NCI-H510A treated with DMSO at 0.1 percent for 48 hours (cell line): Measurements from ENCODE around the gene CERS3.

Experiments used
- DNase-seq: peaks from one replicate; lab custom pipeline; 2025; lab: John Stamatoyannopoulos, UW

CERS3 gene

DNA sequence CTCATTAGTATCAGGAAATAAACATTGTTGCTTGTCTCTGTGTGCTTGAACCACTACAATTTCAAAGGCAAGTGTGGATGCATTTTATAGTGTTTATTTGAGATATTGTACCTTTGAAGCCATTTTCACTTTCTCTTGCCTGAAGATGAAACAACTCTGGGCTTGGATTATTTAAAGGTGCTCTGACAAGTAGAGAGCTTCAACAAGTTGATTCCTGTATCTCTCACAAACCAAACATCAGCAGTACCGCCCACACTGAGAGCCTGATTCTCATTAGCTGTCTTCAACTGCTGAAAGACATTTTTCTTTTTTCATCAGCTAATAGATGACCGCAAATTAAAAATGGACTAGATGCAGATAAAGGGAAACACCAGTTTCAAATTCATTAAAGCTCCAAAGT is 806 bp upstream of the CERS3 start:
- no peak for DNase-seq

DNA sequence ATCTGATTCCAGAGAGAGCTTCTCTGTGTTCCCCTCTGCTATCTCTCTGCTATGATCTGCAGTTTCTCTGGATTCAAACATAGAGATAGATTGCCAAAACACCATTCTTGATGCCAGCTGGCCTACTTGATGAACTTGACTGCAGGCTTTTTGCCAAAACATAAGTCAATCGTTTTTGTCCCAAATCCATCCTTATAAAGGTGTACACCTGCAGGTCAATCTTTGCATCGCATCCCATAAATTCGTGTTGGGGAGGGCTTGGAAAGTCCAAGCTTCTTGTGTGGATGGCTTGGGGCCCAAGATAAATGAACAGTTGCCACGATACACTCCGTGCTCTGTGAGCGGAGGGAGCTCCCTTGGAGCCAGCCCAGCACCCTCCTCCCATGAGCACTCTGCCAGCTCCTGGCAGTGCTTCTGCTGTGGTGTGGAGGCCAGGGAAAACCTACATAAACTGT is 2.7 kb downstream of the CERS3 start:
- no peak for DNase-seq

DNA sequence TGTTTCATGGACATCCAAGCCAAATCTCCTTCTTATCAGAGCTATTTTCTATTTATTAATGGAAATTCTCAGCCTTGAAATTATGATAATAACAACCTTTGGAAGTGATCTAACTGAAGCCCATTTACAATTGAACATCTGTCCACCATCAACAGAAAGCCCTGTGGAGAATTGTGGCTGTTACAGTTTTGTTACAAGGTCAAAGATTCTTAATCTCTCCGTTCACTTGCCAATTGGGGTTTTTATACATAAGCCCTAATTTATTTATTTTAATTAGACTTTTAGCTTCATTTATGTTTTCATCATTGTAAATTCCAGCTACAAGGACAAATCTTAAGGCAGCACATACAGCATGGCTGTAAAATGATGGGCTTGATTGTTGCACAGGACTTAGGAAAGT is 3.3 kb downstream of the CERS3 start:
- DNase-seq: no peak

DNA sequence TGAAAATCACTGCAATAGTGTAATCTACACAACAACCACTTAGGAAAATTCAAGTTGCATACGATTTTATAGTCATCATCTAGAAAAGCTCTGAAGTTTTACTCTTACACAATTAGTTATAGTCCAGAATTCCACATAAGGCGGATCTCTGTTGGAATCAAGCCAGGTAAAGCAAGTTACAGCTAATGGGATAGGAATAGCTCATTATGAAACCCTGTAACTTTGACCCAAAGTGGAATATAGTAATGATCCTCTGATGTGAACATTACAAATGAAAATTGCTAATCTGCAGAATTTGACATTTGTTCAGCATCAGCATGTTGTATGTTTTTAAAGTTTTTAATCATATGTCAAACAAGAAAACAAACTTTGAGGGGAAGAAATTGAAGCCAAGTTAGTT is 4.4 kb downstream of the CERS3 start:
- no peak for DNase-seq

DNA sequence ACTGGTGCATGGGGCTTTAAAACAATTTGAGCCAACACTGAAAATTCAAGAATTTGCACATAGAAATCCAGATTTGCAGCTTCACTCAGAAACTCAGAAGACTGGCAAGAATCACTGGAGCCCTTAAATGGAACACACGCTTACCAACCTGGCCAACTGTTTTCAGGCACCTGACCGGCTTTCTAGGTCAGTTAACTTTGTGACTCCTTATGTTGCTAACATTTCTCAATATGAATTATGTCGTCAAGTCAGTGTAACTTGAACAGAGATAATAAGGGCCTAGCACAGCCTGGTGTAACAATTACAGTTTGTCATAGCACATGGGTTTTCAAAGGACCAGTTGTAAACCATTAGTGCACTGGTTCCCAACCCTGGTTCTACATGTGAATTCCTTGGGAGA is 6.8 kb downstream of the CERS3 start:
- no peak for DNase-seq

DNA sequence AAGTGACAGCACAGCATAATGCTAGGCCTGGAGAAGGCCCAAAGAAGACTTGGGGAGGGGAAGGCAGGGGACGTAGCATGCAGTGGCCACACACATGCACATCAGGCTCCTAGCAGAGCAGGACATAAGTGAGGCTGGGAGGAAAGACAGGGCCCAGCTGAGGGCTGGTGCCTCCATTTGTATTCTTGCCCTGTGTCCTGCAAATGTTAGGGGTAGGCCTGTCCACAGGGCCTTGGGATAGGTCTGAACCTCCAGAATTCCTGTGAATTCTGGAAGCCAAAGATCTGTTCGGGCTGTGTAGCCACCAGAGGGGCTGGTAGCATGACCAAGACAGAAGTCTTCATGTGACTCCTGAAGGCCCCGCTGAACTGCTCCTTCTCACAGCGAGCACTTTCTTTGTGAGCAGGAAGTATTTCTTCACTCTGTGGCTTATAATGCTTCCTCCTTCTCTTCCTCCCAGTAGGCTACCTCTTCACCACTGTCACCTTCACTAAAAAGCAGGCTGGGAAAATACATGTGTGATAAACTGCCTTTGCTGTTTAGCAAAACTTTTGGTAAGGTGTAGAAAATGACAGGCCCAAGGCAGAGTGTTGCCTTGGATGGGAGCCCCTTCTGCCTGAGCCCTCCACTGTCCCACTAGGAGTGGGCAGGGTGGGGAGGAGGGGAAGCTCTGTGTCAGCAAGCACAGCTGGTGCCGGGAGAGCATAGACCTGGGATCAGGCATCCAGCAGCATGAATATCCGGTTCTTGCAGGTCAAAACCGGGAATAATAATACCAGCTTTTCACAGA is 8.4 kb downstream of the CERS3 start:
- no peak for DNase-seq

DNA sequence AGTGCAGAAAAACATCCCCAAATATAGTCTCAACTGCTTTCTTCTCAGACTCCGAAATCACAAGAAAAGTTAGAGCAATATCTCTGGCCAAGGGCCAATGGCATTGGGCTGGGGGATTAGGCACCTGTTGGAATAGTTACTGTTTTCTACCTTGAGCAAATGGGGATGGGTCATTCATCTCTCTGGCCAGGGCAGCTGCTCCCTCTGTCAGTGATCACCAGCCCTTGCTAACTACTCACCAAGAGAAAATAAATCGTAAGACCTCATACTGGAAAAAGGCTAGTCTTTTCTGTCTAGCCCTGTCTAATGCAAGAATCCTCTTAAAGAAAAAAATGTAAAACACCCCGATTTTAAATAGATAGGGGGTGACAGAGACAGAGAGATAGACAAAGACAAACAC is 10.9 kb downstream of the CERS3 start:
- DNase-seq: no peak

DNA sequence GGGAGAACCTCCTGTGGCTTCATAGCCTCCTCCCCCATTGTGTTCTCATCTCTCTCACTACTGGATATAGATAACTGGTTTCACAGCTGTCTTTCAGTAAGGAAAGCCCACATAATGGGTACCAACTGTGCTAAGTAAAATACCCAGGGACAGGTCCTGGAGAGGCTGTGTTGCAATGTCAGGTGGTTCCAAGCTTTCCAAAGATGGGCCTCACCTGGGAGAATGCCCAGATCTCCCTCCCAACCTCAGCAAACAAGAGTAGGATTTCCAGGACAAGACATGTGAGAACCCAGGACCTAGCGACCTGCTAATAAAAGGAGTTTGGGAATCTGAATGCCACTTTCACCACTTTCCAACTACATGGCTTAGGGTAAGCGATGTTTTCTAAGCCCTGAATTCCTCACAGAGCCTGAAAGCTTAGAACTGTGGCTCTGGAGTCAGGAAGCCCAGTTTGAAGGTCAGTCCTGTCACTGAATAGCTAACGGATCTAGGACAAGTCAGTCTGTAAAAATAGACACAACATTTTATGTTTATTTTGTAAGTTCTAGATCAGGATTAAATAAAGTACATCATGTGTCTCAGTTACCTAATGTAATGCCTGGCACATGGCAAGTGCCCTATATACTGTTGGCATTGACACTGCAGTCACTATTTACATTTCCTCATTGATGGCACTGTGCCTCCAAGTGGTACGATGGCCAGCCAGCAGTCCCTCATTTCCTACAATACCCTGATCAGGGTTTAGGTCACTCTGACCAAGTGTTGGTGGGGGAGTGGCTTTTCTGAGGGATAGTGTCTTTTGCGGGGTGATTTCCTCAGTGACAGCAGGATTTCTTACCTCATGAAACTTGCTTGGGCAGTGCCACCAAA is 11.9 kb downstream of the CERS3 start:
- no peak for DNase-seq

DNA sequence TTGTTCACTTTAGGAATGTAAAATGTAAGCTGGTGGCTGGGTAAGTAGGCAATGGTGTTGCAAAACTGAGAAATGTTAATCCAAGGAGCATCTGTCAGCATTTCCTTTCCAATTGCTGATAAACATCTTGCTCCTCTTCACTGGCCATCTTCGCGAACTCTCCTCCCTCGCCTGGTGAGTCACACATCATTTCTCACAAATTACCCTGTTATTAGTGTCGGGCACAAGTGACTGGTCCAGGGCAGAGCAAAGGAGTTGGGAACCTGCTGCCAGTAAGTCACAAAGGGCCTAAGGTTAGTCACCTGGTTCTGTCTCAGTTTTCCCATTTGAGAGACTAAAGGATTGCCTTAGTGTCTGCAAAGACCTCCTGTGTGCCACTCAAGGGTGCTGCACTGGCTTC is 13.0 kb downstream of the CERS3 start:
- DNase-seq: no peak

DNA sequence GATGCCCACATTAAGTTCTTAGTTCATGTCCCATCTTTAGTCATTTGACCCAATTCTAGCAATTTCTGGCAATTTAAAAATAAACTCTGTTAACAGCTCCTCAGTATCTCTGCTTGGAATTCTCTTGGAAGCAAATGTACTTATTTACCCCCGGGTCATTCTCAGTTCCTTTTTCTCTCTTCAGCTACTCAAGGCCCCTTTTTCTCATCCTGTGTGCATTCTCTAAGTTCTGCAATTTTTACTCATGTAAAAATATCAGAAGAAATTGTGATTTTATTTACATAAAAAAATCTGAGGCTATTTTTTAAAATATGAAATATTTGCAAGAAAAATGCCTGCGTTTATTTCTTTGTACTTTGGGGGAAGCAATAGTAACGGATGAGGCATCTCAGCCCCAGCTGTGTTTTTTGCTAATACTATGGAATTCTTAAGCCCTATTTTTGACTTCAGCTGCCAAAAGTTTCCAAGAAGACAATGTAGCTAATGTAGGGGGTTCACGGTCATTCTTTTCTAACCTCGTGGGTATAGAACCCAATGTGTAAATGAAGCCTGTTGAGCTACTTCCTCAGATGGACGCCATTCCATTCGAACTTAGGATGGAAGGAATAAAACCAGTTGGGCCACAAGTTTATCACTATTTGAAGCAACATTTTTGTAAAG is 20.0 kb downstream of the CERS3 start:
- no peak for DNase-seq

DNA sequence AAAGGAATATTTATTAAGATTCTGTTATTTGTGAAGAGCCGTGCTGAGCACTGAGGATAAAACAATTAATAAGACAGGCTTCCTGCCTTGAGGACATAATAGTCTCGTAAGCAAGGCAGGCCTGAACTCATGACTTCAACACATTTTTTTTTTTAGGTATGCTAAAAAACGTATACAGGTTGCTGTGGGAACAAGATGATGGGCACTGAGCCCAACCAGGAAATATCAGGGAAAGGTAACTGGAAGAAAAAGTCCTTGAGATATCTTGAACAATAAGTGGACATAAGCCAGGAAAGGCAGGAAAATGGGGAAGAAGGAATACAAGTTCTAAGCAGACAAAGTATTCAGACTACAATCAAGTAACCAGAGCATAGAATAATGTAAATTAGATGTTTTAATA is 26.1 kb downstream of the CERS3 start:
- DNase-seq: no peak

DNA sequence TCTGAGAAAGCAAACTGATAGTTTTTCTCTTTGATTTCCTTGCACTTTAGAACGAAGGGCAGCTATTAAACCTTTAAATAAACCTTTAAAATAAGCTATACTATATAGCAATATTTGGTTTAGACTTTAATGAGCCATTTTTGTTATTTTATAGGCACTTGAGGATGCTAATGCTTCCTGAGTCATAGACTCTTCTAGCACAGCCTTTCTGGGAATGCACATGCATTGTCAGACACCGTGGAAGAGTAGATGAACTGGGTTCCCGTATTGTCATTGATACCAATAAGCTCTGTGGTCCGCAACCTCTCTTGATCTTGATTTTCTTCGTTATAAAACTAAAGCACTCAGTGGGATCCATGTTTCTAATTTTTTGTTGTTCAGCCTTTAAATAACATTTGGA is 27.6 kb downstream of the CERS3 start:
- no peak for DNase-seq

DNA sequence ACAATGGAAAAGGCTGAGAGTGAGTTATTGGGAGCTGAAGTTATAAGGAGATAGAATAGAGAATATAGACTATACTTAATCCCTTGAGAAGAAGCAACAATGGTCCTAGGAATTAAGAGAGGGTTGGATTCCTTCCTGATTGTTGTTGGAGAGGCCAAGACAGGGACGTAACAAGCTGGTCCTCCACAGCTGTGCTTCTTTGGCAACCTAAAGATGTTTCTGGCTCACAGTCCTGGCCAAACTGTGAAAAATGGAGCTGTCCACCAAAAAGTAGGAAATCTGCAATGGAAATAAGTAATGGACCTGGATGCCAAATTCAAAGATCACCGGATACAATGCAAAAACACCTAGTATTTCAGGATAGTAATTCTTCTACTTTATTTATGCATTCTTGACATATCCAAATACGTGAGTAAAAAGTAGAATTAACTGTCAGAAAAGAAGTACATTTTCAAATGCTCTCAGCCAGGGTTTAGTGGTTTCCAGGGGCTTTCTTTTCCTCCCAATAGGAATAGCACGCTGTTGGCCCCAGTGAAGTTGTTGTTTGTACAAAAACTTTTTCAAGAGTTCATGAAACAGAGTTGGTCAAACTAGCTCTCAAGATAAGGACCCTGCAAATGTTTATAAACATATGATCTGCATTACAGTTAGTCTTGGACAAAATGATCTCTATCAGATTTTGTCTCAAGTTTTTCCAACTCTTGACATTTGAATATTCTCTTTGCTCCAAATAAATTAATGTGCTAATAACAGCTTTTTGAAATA is 28.3 kb downstream of the CERS3 start:
- no peak for DNase-seq

DNA sequence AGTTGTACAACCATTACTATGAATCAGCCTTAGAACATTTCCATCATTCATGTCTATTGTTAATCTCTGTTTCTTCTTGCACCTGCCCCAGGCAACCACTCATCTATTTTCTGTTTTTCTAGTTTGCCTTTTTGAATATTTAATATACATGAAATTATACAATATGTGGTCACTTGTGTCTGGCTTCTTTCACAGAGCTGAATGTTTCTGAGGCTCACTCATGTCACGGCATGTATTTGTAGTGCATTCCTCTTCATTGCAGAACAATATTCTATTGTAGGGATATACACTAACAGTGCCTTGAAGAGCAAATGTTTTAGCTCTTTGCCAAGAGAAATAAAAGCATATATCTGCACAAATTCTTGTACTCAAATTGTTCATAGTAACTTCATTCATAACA is 32.9 kb downstream of the CERS3 start:
- no peak for DNase-seq

DNA sequence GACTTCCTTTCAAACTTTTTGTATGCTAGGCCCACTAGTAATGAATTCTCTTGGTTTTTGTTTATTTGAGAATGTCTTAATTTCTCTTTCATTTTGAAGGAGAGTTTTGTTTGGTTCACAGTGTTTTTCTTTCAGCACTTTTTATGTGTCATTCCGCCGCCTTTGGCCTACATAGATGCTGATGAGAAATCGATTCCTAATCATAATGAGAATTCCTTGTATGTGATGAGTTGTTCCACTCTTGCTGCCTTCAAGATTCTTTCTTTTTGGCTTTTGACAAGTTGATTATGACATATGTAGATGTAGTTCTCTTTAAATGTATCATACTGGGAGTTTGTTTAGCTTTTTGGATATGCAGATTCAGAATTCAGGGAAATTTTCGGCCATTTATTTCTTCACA is 35.5 kb downstream of the CERS3 start:
- DNase-seq: no peak

DNA sequence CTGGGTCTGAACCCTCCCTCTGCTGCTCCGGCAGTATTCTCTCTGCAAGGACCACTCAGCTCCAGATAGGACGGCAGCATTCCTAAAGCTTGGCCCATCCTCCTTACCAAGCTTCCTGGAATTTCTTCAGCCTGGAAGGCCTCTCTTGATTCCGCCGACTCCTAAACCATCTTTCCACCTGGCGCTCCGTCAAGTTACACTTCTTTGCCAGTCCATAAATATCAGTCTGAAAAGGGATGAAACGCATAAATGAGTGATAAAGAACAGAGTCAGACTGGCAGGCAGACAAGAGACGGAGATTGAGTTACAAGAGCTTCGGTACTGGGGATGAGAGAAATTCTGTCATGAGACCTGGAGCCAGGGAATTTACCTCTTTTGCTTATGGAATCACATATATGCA is 44.3 kb downstream of the CERS3 start:
- DNase-seq: no peak

DNA sequence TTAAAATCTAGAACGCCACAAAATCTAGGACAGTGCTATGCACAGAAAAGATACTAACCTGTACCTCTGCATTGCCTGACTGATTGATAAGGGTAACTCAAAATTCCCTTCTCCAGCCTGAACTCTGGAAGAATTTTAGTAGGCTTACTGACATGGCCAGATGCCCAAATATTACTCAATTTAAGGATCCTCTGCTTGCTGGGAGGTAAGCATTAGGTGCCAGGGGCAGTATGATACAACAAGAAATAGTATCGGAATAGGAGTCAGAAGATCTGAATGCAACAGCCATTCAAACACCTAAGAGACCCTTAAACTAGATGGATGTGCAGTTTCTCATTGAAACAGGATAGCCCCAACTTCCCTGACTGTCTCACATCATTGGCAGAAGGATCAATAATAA is 45.4 kb downstream of the CERS3 start:
- no peak for DNase-seq

DNA sequence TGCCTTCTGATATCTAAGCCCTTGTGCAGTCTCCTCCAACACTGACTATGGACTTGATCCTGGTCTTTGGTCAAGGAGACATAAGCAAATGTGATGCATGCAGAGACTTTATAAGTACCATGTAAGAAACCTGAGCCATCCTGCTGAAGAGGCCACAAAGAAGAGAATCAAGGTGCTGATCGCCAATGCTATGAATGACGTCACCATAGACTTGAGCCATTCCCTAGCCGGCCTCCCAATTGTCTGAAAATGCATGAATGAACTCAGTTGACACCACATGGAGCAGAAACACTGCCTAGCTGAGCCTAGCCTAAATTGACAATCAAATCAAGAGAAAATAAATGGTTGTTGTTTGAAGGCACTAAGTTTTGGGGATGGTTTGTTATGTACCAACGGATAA is 51.9 kb downstream of the CERS3 start:
- no peak for DNase-seq

DNA sequence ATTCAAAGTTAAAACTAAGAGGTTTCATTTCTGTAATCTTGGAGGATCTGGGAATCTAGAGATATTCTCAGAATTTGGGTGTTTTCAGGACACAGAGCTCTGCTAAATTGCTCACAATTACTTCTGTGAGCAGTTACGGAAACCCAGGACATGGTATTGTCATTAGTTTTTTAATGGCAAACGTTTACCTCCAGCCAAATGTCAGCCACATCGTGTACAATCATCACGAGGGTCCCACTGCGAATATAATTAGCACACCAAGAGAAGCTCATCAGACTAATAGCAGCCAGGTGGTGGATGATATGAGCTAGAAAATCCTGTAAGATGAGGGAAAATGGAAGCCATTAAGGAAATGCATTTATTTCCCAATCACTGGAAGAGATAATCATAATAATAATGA is 56.0 kb downstream of the CERS3 start:
- no peak for DNase-seq

DNA sequence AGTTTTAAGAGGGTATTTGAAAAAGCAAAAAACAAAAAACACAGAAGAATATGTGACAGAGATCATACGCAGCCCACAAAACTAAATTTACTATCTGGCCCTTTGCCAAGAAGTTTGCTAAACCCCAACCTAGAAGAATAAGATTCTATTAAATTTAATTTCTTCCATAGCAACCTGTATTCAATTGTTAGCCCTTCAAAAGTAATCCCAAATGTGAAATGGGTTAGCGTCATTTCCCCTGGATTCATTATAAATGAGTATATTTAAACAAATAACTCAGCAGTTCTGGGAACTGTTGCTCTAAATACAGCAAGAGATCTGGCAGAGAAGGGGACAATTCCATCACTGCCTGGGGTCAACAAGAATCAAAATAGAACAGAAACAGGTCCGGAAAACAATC is 56.8 kb downstream of the CERS3 start:
- DNase-seq: no peak

DNA sequence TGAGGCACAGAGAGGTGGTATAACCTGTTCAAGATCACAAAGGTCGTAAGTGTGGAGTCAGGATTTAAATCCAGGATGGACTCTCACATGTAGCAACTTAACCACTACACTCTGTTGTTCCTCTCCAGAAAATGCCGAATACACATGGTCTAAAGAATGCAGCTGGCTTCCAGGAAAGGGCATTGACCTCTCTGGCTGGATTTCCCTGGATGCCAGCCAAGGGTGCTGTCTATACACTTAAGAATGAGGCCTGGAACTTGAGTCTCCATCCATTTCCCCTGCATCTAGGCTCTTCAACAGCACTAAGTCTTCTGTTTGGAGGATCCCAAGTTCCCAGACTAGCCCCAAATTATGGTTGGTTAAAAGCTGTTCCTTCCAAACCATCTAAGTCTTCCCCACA is 60.5 kb downstream of the CERS3 start:
- DNase-seq: no peak

DNA sequence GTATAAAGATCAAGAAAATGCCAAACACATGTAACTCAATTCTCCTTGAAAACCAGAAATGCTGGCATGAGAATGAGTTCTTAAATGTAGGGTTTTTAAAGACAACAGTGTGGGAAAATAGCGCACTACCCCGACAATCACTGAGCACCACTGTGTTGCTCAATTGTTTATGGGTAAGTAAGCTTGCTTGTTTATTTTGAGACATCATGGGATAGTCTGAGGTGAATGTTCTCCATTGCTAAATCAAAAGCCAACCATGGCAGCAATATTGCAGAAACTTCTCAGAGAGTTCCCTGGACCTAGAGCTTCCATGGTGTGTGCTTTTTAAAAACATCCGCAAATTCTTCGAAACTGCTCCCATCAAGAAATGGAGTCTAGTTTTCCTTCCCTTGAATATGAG is 62.7 kb downstream of the CERS3 start:
- DNase-seq: no peak
